NCI-H2171 (cell line): ENCODE results near the gene MKNK1.

Source experiments
- DNase-seq: peaks from one replicate; lab custom pipeline; 2025; lab: John Stamatoyannopoulos, UW

Gene MKNK1

GRCh38 chr1:46558141-46558963 is 45.7 kb downstream of the MKNK1 start:
- peak; percentile 14 for DNase-seq

- DNase-seq, result no peak
Measured at GRCh38 chr1:46557403-46557802, 46.7 kb downstream of the MKNK1 start.

GRCh38 chr1:46556822-46557221 is 47.2 kb downstream of the MKNK1 start:
- DNase-seq, result no peak

- no peak for DNase-seq
Measured at GRCh38 chr1:46555826-46556619, 48.0 kb downstream of the MKNK1 start.

GRCh38 chr1:46554597-46555381 is 49.3 kb downstream of the MKNK1 start:
- DNase-seq, result peak; percentile 36

- DNase-seq, result no peak
Measured at GRCh38 chr1:46554236-46554596, 49.9 kb downstream of the MKNK1 start.

- no peak for DNase-seq
Measured at GRCh38 chr1:46553506-46553905, 50.6 kb downstream of the MKNK1 start.

- DNase-seq, result no peak
Measured at GRCh38 chr1:46552357-46553237, 51.5 kb downstream of the MKNK1 start.

GRCh38 chr1:46551597-46552095 is 52.4 kb downstream of the MKNK1 start, which contains the start of gene KNCN:
Gene KNCN (minus strand): TSS chr1:46551647. CDS start chr1:46551215, 432 bp downstream.
- DNase-seq, result no peak

- no peak for DNase-seq
Measured at GRCh38 chr1:46550751-46551231, 53.3 kb downstream of the MKNK1 start.

GRCh38 chr1:46549697-46550681 is 54.1 kb downstream of the MKNK1 start:
- peak; percentile 15 for DNase-seq

- DNase-seq, result no peak
Measured at GRCh38 chr1:46547481-46548383, 56.3 kb downstream of the MKNK1 start.

- DNase-seq, result no peak
Measured at GRCh38 chr1:46546210-46546609, 57.9 kb downstream of the MKNK1 start.

GRCh38 chr1:46545784-46546183 is 58.3 kb downstream of the MKNK1 start:
- no peak for DNase-seq

- DNase-seq, result no peak
Measured at GRCh38 chr1:46544561-46545240, 59.4 kb downstream of the MKNK1 start.

- DNase-seq, result no peak
Measured at GRCh38 chr1:46543761-46544560, 60.1 kb downstream of the MKNK1 start.

- DNase-seq, result no peak
Measured at GRCh38 chr1:46543382-46543760, 60.7 kb downstream of the MKNK1 start.
